Stimulated activated naive CD8-positive, alpha-beta T cell treated with anti-CD3 and anti-CD28 coated beads, Interleukin-15, Interleukin-2, amounts not matched to agents 100 U/mL and 50 U/mL, for 24 hours (primary cell): ENCODE measurements around the gene KRTAP3-2.
"Not testable (repeated sequence)": the region's sequence is repeated elsewhere in the genome, so short reads cannot be mapped to it uniquely, and the experiment has no call there.

Experiments
- ATAC-seq: fragments of 150-1000 bp; cut with Tn5 transposase; one replicate; pipeline ENCODE4 v1.10.0; 2021
- DNase-seq: peaks from one replicate; pipeline ENCODE4 v3.0.0; 2021

The KRTAP3-2 gene

GRCh38 chr17:40999563-40999962 is at the start of gene KRTAP3-2:
Gene KRTAP3-2 (minus strand): TSS chr17:40999906. CDS start chr17:40999853, 53 bp downstream.
- DNase-seq, ATAC-seq: not testable (repeated sequence)

- no peak for ATAC-seq
- DNase-seq, result no peak
These were observed 49.4 kb upstream of the KRTAP3-2 start for GRCh38 chr17:41049110-41049509.

- no peak for DNase-seq
- no peak for ATAC-seq
These were observed 48.7 kb upstream of the KRTAP3-2 start for GRCh38 chr17:41048441-41048840.

GRCh38 chr17:41046735-41047465 is 47.2 kb upstream of the KRTAP3-2 start, which contains the start of gene KRTAP2-1:
Gene KRTAP2-1 (minus strand): TSS chr17:41047316. CDS start chr17:41047267, 49 bp downstream.
- DNase-seq, ATAC-seq: not testable (repeated sequence)

- no peak for DNase-seq
- ATAC-seq, result no peak
These were observed 43.2 kb upstream of the KRTAP3-2 start for GRCh38 chr17:41042953-41043352.

- not testable (repeated sequence) for DNase-seq, ATAC-seq
These were observed 41.3 kb upstream of the KRTAP3-2 start, which contains the start of gene KRTAP1-1 for GRCh38 chr17:41040783-41041571. Gene KRTAP1-1 (minus strand): TSS chr17:41041450. CDS start chr17:41041397, 53 bp downstream.

- ATAC-seq, result no peak
These were observed 38.2 kb upstream of the KRTAP3-2 start for GRCh38 chr17:41037853-41038350.

GRCh38 chr17:41034346-41034935 is 34.7 kb upstream of the KRTAP3-2 start, which contains the start of gene KRTAP1-3:
Gene KRTAP1-3 (minus strand): TSS chr17:41034874. CDS start chr17:41034821, 53 bp downstream.
- ATAC-seq, DNase-seq: not testable (repeated sequence)

More at GRCh38 chr17:41037853-41038350, 38.2 kb upstream of the KRTAP3-2 start:
- DNase-seq, result no peak

- no peak for ATAC-seq
- DNase-seq, result no peak
These were observed 30.0 kb upstream of the KRTAP3-2 start, which contains the start of gene KRTAP1-4 for GRCh38 chr17:41029633-41030245. Gene KRTAP1-4 (minus strand): TSS chr17:41030195. CDS start chr17:41030078, 117 bp downstream.

GRCh38 chr17:41026715-41027471 is 27.2 kb upstream of the KRTAP3-2 start, which contains the start of gene KRTAP1-5:
Gene KRTAP1-5 (minus strand): TSS chr17:41027208. CDS start chr17:41027155, 53 bp downstream.
- no peak for ATAC-seq

GRCh38 chr17:41024697-41025096 is 25.0 kb upstream of the KRTAP3-2 start:
- ATAC-seq (no peak), DNase-seq (no peak)

More at GRCh38 chr17:41026715-41027471, 27.2 kb upstream of the KRTAP3-2 start, which contains the start of gene KRTAP1-5:
- no peak for DNase-seq

- ATAC-seq (no peak), DNase-seq (no peak)
These were observed 20.6 kb upstream of the KRTAP3-2 start for GRCh38 chr17:41020336-41020735.

- ATAC-seq (no peak), DNase-seq (no peak)
These were observed 19.7 kb upstream of the KRTAP3-2 start for GRCh38 chr17:41019415-41019814.

- ATAC-seq (no peak), DNase-seq (no peak)
These were observed 18.8 kb upstream of the KRTAP3-2 start for GRCh38 chr17:41018541-41018940.

- ATAC-seq (no peak), DNase-seq (no peak)
These were observed 17.0 kb upstream of the KRTAP3-2 start for GRCh38 chr17:41016578-41017215.

GRCh38 chr17:41015454-41015853 is 15.7 kb upstream of the KRTAP3-2 start:
- DNase-seq (no peak), ATAC-seq (no peak)

GRCh38 chr17:41013606-41014005 is 13.9 kb upstream of the KRTAP3-2 start:
- ATAC-seq (no peak), DNase-seq (no peak)

GRCh38 chr17:41013181-41013580 is 13.5 kb upstream of the KRTAP3-2 start:
- no peak for ATAC-seq
- DNase-seq, result no peak

GRCh38 chr17:41012326-41013120 is 12.8 kb upstream of the KRTAP3-2 start:
- ATAC-seq (no peak), DNase-seq (no peak)
